Measurements from ENCODE around the gene MTMR11. TPM values are rescaled to one million over a fixed set of nuclear protein-coding genes. Genes with fewer than 3 reads are reported as not detected.

The MTMR11 gene
- total and polyA plus RNA-seq, 5 donors from 2014 or later = 0.13 to 0.98 (median 0.47) TPM

DNA sequence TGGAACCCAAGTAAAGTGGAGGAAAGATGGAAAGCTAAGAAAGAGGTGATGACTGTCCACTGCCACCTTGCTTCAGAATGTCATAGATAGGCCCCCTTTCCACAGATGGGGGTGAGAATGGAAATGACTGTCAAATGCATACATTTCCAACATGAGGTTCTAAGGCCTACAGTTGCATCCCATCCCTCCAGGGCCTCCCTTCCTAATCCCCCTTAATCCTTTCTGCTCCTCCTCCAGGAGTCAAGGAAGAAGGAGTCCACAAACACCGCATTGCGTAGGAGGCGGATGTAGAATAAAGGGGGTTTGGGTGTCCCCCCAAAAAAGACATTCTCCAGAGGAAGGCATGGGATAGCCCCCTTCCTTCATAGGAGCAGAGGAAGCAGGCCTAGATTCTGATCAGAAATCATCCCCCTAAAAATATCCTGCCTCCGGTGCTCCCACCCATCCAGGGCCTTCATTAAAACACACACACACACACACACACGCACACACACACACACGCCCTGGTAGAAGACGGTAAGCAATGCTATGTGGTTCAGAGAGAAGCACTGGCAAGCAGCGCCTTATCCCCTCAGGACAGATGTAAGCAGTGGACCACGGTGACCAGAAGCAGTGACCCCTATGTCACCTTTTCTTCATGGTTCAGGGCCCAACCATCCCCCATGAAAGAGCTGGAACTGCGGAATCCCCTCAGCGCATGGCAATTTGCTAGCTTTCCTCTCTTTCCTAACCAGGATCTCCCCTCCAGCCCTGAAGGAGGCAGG is 21.1 kb downstream of the MTMR11 start:
- DNase-seq (no peak), ATAC-seq (ENCODE audit: low read depth in 2 of 2) (no peak)
- Histone ChIP-seq H3K27me3 (ENCODE audit: control insufficient read depth, insufficient read depth, low read length) (peaks cover 5% of the 10 kb centered on the region), H3K4me3 (ENCODE audit: low read depth, low read length) (no peak overlapping the region), H3K36me3 (ENCODE audit: control insufficient read depth, insufficient read depth, low read length) (no peaks in the 10 kb centered on the region), H3K9me3 (ENCODE audit: control insufficient read depth in 2 of 2, low read length in 2 of 2) (no peaks in the 10 kb centered on the region), H3K4me1 (ENCODE audit: control insufficient read depth, insufficient read depth, low read length, poor library complexity, severe bottlenecking) (peaks cover 20% of the 10 kb centered on the region), H3K27ac (ENCODE audit: insufficient read depth, low read length, poor library complexity, severe bottlenecking) (no peak overlapping the region)
- peaks cover 12% of the 10 kb centered on the region for H3K27me3 Mint-ChIP-seq
- peaks cover 0 to 50% (median 15%) of the 10 kb centered on the region in 4 donors for H3K4me1 Mint-ChIP-seq
- H3K4me3 Mint-ChIP-seq = peak overlapping the region; percentile 82 to 90 (median 88)
- H3K36me3 Mint-ChIP-seq = no peaks in the 10 kb centered on the region
- peaks cover 0 to 1% (median 0%) of the 10 kb centered on the region in 7 donors for H3K9me3 Mint-ChIP-seq
- peak overlapping the region in 2 of 3 donors; percentile 42 to 65 for H3K27ac Mint-ChIP-seq

DNA sequence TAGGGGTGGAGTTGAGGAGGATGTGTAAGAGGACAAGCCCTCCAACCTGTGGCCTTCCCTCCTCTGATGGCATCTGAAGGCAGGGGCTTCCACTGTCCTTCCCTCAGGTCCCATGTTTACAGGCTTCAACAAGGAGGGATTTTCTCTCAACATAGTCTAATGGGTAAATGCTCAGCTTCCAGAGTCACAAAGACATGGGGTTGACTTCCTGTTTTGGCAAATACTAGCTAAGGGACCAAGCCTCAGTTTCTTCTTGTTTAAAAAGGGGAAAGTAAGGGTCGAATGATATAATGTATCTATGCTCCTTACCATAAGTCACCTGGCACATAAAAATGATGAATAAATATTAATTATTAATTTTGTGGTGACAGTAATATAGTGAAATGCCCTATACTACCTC is 22.1 kb downstream of the MTMR11 start:
- H3K36me3 ChIP-seq (ENCODE audit: control insufficient read depth, insufficient read depth, low read length) = no peaks in the 10 kb centered on the region
- Mint-ChIP-seq H3K27me3 (peaks cover 12% of the 10 kb centered on the region), H3K4me3 (no peak overlapping the region), H3K9me3 (peaks cover 0 to 1% (median 0%) of the 10 kb centered on the region in 7 donors), H3K4me1 (peaks cover 0 to 50% (median 15%) of the 10 kb centered on the region in 4 donors), H3K27ac (peak overlapping the region in 1 of 3 donors; percentile 23), H3K36me3 (no peaks in the 10 kb centered on the region)
- no peak overlapping the region for H3K4me3 ChIP-seq (ENCODE audit: low read depth, low read length)
- peaks cover 5% of the 10 kb centered on the region for H3K27me3 ChIP-seq (ENCODE audit: control insufficient read depth, insufficient read depth, low read length)
- DNase-seq (no peak), ATAC-seq (ENCODE audit: low read depth in 2 of 2) (no peak)
- peaks cover 20% of the 10 kb centered on the region for H3K4me1 ChIP-seq (ENCODE audit: control insufficient read depth, insufficient read depth, low read length, poor library complexity, severe bottlenecking)
- H3K9me3 ChIP-seq (ENCODE audit: control insufficient read depth in 2 of 2, low read length in 2 of 2) = no peaks in the 10 kb centered on the region
- no peak overlapping the region for H3K27ac ChIP-seq (ENCODE audit: insufficient read depth, low read length, poor library complexity, severe bottlenecking)

DNA sequence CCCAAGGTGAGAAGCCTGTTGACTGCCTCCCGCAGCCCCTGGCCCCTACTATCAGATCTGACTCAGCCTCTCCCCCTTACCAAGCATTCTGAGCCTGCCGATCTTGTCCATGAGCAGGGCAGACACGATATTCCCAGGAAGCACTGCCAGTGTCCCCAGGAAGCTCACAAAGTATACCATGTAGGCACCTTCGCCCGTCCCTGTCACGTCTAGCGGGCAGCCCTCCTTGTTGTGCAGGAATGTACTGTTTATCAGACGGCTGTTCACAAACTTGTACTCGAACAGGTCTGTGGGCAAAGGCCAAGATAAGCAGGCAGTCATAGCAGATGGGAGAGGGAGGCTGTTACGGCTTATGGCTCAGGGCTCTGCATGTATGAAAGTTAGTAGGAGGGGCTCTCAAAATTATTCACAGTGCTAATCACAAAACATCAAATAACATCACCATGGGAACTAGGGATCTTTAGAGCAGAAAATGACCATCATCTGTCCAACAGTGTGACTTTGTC is 30.1 kb downstream of the MTMR11 start:
- H3K4me1 Mint-ChIP-seq = peaks cover 0 to 5% (median 1%) of the 10 kb centered on the region in 4 donors
- no peaks in the 10 kb centered on the region for H3K9me3 Mint-ChIP-seq
- Histone ChIP-seq H3K4me1 (ENCODE audit: control insufficient read depth, insufficient read depth, low read length, poor library complexity, severe bottlenecking) (no peaks in the 10 kb centered on the region), H3K9me3 (ENCODE audit: control insufficient read depth in 2 of 2, low read length in 2 of 2) (no peaks in the 10 kb centered on the region), H3K36me3 (ENCODE audit: control insufficient read depth, insufficient read depth, low read length) (no peaks in the 10 kb centered on the region), H3K27me3 (ENCODE audit: control insufficient read depth, insufficient read depth, low read length) (no peaks in the 10 kb centered on the region), H3K4me3 (ENCODE audit: low read depth, low read length) (no peak overlapping the region), H3K27ac (ENCODE audit: insufficient read depth, low read length, poor library complexity, severe bottlenecking) (no peak overlapping the region)
- no peak for DNase-seq
- no peaks in the 10 kb centered on the region for H3K27me3 Mint-ChIP-seq
- H3K36me3 Mint-ChIP-seq = peaks cover 12% of the 10 kb centered on the region
- peak overlapping the region in 1 of 4 donors; percentile 21 for H3K4me3 Mint-ChIP-seq
- H3K27ac Mint-ChIP-seq = no peak overlapping the region
- no peak for ATAC-seq (ENCODE audit: low read depth in 2 of 2)

DNA sequence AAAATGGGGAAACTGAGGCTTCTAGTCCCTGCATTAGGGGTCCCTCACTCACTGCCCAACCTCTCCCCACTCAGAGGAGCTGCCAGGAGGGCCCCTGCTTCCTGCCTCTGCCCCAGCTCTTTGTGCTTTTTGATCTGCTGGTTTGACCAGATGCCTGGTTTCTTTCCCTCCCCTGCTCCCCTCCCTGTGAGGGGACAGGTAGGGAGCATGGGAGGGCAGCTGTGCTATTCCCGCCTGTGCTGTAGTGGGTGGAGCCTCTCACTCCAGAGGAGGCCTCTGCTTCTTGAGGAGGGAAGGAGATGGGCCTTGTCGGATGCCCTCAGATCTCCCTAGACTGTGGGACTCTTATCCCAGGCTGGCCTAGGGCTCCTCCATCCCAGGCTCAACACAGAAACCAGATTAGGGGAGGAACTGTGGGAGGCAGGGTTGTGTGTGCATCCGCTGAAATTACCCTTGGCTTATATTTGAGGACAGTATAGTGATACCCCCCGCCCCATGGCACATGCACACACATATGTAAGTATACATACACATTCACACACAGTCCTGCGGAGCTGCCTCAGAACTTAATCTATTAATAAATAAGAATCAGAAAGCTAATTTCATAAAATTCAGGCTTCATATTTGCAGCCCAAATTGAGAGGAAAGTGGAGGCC is 32.7 kb downstream of the MTMR11 start:
- Histone ChIP-seq H3K4me3 (ENCODE audit: low read depth, low read length) (no peak overlapping the region), H3K9me3 (ENCODE audit: control insufficient read depth in 2 of 2, low read length in 2 of 2) (no peaks in the 10 kb centered on the region), H3K27ac (ENCODE audit: insufficient read depth, low read length, poor library complexity, severe bottlenecking) (no peak overlapping the region), H3K4me1 (ENCODE audit: control insufficient read depth, insufficient read depth, low read length, poor library complexity, severe bottlenecking) (peaks cover 12% of the 10 kb centered on the region), H3K36me3 (ENCODE audit: control insufficient read depth, insufficient read depth, low read length) (no peaks in the 10 kb centered on the region), H3K27me3 (ENCODE audit: control insufficient read depth, insufficient read depth, low read length) (no peaks in the 10 kb centered on the region)
- Mint-ChIP-seq H3K9me3 (peaks cover 0 to 4% (median 2%) of the 10 kb centered on the region in 7 donors), H3K27ac (peak overlapping the region; percentile 10 to 65 (median 39)), H3K36me3 (peaks cover 12% of the 10 kb centered on the region), H3K4me3 (no peak overlapping the region), H3K27me3 (no peaks in the 10 kb centered on the region), H3K4me1 (peaks cover 6 to 25% (median 14%) of the 10 kb centered on the region in 4 donors)
- ATAC-seq (ENCODE audit: low read depth in 2 of 2) (no peak), DNase-seq (no peak)

DNA sequence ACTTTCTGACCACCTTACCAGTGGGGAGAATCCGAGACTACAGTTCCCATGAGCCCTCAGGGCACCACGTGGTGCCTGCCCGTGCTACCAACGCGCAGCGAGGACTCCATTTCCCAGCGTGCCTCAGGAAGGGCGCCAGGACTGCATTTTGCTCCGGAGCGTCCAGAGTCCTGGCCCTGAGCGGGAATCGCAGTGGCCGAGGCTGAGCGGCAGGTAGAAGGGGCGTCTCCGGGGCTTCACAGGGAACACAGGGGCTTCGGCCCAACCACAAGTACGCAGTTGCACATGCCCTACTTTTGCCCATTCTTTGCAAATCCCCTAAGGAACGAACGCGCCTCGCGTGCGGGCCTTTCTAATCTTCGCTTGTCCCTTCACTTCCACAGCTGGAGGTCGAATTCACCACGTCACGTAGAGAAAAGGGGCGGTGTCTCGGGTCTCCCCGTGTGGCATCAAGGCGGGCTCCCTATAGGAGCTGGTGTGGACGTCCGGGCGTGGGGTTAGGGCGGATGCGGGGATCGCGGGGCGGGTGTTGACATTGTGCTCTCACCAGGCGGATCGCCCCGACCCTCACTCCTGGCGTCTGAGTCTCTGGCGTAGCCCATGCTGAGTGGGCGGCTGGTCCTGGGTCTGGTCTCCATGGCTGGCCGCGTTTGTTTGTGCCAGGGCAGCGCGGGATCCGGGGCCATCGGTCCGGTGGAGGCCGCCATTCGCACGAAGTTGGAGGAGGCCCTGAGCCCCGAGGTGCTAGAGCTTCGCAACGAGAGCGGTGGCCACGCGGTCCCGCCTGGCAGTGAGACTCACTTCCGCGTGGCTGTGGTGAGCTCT is 37.0 kb downstream of the MTMR11 start, which contains the start of gene BOLA1:
Gene BOLA1 (plus strand): TSS at position 109 of the 825 bp plus-strand sequence. CDS start 492 bp downstream, at position 601.
- Histone ChIP-seq H3K27me3 (ENCODE audit: control insufficient read depth, insufficient read depth, low read length) (no peaks in the 10 kb centered on the region), H3K4me1 (ENCODE audit: control insufficient read depth, insufficient read depth, low read length, poor library complexity, severe bottlenecking) (peaks cover 12% of the 10 kb centered on the region), H3K4me3 (ENCODE audit: low read depth, low read length) (peak within 1 kb of the TSS; percentile 82), H3K36me3 (ENCODE audit: control insufficient read depth, insufficient read depth, low read length) (no peaks in the 10 kb centered on the region), H3K27ac (ENCODE audit: insufficient read depth, low read length, poor library complexity, severe bottlenecking) (peak within 1 kb of the TSS; percentile 82), H3K9me3 (ENCODE audit: control insufficient read depth in 2 of 2, low read length in 2 of 2) (no peaks in the 10 kb centered on the region)
- H3K27ac Mint-ChIP-seq = peak within 1 kb of the TSS; percentile 89 to 96 (median 95)
- DNase-seq (peak; percentile 74 to 89 (median 78)), ATAC-seq (ENCODE audit: low read depth in 2 of 2) (peak; percentile 96 to 97)
- H3K36me3 Mint-ChIP-seq = peaks cover 4% of the 10 kb centered on the region
- no peaks in the 10 kb centered on the region for H3K27me3 Mint-ChIP-seq
- H3K9me3 Mint-ChIP-seq = peaks cover 0 to 4% (median 2%) of the 10 kb centered on the region in 7 donors
- peaks cover 7 to 28% (median 15%) of the 10 kb centered on the region in 4 donors for H3K4me1 Mint-ChIP-seq
- H3K4me3 Mint-ChIP-seq = peak within 1 kb of the TSS; percentile 91 to 94 (median 93)

DNA sequence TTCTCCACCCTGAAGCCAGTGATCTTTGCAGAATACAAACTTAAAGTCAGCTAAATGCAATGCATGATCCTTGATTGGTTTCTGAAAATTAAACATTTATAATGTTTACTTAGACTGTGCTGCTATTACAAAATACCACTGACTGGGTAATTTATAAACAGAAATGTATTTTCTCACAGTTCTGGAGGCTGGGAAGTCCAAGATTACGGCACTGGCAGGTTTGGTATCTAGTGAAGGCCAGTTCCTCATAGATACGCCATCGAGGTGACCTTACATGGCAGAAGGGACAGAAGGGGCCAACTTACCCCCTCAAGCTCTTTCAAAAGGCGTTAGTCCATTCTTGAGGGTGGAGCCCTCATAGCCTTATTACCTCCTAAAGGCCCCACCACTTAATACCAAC is 40.1 kb downstream of the MTMR11 start:
- H3K9me3 ChIP-seq (ENCODE audit: control insufficient read depth in 2 of 2, low read length in 2 of 2) = no peaks in the 10 kb centered on the region
- H3K4me1 Mint-ChIP-seq = peaks cover 7 to 23% (median 14%) of the 10 kb centered on the region in 4 donors
- H3K27ac Mint-ChIP-seq = no peak overlapping the region
- H3K27ac ChIP-seq (ENCODE audit: insufficient read depth, low read length, poor library complexity, severe bottlenecking) = no peak overlapping the region
- no peaks in the 10 kb centered on the region for H3K36me3 Mint-ChIP-seq
- H3K27me3 ChIP-seq (ENCODE audit: control insufficient read depth, insufficient read depth, low read length) = no peaks in the 10 kb centered on the region
- no peak overlapping the region for H3K4me3 ChIP-seq (ENCODE audit: low read depth, low read length)
- H3K27me3 Mint-ChIP-seq = peaks cover 4% of the 10 kb centered on the region
- peaks cover 12% of the 10 kb centered on the region for H3K4me1 ChIP-seq (ENCODE audit: control insufficient read depth, insufficient read depth, low read length, poor library complexity, severe bottlenecking)
- DNase-seq (no peak), ATAC-seq (ENCODE audit: low read depth in 2 of 2) (no peak)
- H3K36me3 ChIP-seq (ENCODE audit: control insufficient read depth, insufficient read depth, low read length) = no peaks in the 10 kb centered on the region
- no peak overlapping the region for H3K4me3 Mint-ChIP-seq
- peaks cover 0 to 4% (median 2%) of the 10 kb centered on the region in 7 donors for H3K9me3 Mint-ChIP-seq

DNA sequence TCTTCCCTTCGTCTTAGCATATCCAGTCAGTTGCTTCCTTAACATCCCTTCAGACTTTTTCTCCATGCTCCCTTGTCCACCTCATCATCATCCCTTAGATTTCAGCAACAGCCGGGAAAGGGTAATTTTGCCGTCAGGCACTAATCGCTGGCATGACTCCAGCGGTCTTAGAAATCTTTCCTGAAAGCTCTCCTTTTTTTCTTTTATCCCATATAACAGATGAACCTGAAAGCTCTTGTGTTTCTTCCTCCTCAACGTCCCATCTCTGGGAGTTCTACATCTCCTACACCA is 47.7 kb downstream of the MTMR11 start:
- Histone ChIP-seq H3K27ac (ENCODE audit: insufficient read depth, low read length, poor library complexity, severe bottlenecking) (peak overlapping the region; percentile 95), H3K36me3 (ENCODE audit: control insufficient read depth, insufficient read depth, low read length) (no peaks in the 10 kb centered on the region), H3K4me1 (ENCODE audit: control insufficient read depth, insufficient read depth, low read length, poor library complexity, severe bottlenecking) (peaks cover 22% of the 10 kb centered on the region), H3K9me3 (ENCODE audit: control insufficient read depth in 2 of 2, low read length in 2 of 2) (no peaks in the 10 kb centered on the region), H3K4me3 (ENCODE audit: low read depth, low read length) (peak overlapping the region; percentile 96), H3K27me3 (ENCODE audit: control insufficient read depth, insufficient read depth, low read length) (no peaks in the 10 kb centered on the region)
- H3K4me1 Mint-ChIP-seq = peaks cover 0 to 5% (median 2%) of the 10 kb centered on the region in 4 donors
- ATAC-seq (ENCODE audit: low read depth in 2 of 2) (no peak), DNase-seq (no peak)
- no peak overlapping the region for H3K4me3 Mint-ChIP-seq
- no peaks in the 10 kb centered on the region for H3K9me3 Mint-ChIP-seq
- no peak overlapping the region for H3K27ac Mint-ChIP-seq
- H3K27me3 Mint-ChIP-seq = no peaks in the 10 kb centered on the region
- H3K36me3 Mint-ChIP-seq = no peaks in the 10 kb centered on the region
